Measurements from ENCODE around the gene TMEM200C.
"Not testable (repeated sequence)": the region's sequence is repeated elsewhere in the genome, so short reads cannot be mapped to it uniquely, and the experiment has no call there.

The TMEM200C gene

DNA sequence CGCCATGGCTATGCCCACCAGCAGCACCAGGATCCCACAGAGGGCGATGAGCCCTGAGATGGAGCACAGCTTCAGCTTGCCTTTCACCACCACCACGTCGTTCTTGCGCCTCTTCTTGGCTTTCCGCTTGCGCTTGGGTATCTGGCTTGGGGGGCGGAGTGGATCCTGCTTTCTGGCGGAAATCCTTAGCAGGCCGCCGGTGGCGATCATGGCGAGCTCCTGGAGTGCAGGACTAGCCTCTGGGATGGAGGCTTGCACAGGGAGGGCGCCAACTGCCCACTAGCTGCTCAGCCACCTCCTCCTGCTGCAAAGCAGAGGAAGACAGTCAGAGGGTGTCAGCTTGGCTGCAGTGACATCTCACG, 3.5 kb downstream of the TMEM200C start:
- no peak for DNase-seq

DNA sequence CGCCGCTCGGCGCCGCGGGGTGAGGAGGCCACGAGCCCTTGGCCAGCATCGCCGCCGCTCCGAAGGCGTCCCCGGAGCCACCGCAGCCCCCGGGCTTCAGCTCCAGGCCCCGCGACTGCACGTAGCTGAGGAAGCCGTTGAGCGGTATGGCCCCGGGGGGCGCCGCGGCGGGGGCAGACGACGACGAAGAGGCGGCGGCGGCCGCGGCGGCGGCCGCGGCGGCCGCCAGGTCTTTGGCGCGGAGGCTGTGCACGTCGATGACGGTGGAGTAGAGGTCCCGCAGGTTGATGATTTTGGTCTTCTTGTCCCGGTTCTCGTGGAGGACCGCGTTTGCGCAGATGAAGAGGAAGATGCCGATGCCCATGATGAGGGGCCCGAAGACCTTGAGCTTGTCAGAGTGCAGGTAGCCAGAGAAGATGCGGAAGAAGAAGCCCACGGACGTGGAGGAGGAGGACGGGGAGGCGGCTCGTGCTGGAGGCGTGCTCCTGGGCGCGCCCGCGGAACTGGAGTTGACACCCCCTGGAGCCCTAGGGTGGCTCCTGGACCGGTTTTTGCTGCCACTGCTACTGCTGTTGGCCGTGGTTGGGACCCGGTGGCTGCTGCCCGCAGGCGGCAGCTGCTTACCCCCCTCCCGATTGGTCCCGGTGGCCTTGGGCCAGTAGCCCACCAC, 4.0 kb downstream of the TMEM200C start:
- DNase-seq = no peak

DNA sequence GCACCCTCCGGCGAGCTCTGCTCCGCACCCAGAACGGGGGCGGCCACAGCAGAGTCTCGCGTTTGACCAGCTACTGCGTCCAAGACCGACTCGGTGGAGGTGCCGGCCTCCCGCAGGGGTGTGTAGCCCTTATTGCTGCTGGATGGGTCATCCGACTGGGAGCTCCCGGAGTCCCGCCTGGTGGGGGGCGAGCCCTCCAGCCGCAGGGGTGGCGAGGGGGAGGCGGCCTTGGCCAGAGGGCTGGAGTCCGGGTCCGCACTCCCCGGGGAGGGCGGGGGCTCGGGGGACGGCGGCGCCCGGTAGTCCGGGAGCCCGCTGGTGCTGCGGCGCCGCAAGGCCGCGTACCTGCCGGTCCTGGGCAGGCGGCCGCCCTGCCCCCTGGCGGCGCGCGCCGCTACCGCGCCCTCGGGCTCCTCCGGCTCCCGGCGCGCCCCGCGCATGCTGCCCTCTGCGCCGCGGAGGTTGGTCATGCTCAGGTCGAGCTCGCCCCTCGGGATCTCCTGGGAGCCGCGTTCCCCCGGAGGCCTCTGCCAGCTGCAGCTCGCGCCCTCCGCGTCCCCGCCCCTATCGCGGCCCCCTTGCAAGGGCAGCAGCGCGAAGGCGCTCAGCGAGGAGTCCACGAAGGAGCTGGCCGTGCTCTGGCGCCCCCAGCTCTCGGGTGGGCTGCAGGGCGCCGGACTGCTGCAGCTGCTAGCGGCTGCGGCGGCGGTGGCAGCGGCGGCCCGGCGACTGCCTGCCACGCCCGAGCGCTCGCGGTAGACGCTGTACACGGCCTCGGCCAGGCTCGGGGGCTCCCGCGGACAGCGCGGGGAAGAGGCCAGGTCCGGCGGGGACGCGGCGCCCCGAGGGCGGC, 4.8 kb downstream of the TMEM200C start:
- DNase-seq = peak; percentile 10

DNA sequence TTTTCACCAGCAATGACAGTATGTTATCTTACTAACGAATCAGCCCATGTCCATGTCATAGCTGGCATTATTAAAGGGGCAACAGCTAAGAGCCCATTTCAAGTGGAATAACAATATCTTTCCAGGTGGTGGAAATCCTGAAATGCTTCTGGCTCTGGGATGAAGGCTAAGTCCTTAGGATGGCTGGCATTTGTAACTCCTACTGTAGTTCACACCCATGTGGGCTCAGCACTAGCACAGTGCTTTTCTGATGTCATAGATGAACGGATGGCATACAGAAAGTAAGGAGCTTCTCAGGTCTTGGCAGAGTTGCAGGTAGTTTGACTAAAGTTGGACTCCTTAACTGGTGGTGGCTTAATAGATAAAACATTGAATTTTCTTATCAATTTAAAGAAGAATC, 10.0 kb downstream of the TMEM200C start:
- DNase-seq = no peak

DNA sequence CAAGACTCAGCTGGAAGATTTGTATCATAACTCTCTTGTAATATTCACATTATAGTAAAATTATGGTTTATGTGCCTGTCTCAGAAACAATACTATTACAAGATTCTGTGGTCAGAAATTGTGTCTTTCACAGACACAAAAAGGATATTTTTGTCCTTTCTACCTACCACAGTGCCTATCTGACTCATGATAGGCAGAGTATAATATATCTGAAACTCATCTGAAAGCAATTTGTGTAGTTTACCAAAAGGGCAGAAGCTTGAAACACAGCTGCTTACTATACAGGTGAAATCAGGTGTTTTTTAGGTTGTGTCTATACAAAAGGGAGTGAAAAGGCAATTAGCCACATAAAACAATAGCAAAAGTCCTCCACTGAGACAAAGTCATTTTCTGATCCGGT, 10.9 kb downstream of the TMEM200C start:
- DNase-seq = no peak

DNA sequence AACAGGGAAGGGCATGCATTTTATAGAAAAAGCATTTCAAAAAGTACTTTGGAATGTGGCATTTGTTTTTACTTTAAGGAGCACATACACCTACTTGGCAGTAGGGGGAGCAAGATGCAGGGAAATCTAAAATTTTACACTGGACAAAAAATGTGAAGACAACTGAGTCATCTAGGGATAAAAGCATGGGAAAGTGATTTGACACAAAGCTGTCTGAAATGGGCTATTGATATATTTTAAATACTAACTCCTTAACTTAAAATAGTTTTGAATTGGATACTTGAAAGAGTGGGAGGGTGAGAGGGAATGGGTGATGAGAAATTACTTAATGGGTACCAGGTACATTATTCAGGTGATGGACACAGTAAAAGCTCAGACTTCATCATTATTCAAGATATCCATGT, 15.8 kb downstream of the TMEM200C start:
- no peak for DNase-seq

DNA sequence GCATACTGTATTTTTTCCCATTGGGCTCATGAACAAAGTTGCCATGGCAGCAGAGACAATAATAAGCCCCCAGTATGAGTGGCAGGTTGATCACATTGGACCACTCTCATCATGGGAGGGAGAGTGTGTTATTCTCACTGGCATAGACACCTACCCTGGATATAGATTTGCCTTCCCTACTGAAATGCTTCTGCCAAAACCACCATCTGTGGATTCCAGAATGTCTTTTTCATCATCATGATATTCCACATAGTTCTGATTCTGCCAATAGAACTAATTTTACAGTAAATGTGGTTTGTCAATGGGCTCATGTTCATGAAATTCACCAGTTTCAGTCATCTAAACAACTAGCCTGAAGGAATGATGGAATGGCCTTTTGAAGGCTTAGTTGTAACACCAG, 18.4 kb downstream of the TMEM200C start:
- DNase-seq = no peak

DNA sequence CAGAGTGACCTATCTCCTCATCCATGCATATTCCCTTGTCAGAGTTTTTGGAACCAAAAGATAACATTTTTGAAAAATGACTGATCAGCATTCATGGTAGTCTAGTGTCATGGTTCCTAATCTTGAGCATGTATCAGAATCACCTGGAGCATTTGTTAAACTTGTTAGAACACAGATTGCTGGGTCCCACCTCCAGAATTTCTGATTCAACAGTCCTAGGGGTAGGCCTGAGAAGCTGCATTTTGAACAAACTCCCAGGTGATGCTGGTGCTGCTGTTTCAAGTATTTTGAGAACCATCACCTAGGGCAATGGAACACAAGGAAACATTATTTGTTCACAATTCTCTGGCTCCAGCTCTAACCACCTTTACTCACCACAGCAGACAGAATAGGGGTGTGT, 21.0 kb downstream of the TMEM200C start:
- no peak for DNase-seq

DNA sequence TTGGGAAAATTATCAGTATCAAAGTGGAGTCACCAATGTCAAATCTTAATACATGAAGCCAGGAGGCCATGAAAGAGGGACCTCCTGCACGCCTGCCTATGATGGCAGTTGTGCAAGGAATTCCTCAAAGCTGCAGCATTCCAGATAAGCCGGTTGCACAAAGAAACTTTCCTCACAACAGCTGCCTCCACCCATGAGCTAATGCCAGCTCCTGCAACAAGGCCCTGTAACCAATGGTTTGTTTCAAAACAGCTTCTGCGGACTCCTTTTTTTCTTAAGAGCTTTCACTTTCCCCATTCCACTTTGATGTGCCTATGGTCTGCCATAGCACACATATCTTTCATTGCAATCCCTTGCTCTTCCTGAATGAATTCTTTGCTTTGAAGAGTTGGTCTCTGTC, 22.4 kb downstream of the TMEM200C start:
- no peak for DNase-seq

DNA sequence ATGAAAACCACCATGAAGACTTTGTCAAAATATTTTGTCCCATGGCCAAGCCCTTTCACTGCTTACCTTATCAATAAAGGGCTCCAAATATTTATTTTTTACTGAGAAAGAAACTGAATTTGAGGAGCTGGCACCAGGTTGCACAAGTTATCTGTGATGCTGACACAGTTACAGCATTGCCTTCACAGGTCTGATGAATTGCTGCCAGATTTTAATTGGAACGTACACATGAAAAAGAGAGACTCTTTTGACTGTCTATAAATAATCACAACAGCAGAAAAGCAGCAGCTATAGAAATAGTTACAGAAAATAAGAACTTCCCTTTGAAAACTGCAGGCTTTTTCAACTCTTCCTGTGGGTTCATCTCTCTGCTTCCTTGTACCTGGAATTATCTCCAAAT, 23.9 kb downstream of the TMEM200C start:
- no peak for DNase-seq

DNA sequence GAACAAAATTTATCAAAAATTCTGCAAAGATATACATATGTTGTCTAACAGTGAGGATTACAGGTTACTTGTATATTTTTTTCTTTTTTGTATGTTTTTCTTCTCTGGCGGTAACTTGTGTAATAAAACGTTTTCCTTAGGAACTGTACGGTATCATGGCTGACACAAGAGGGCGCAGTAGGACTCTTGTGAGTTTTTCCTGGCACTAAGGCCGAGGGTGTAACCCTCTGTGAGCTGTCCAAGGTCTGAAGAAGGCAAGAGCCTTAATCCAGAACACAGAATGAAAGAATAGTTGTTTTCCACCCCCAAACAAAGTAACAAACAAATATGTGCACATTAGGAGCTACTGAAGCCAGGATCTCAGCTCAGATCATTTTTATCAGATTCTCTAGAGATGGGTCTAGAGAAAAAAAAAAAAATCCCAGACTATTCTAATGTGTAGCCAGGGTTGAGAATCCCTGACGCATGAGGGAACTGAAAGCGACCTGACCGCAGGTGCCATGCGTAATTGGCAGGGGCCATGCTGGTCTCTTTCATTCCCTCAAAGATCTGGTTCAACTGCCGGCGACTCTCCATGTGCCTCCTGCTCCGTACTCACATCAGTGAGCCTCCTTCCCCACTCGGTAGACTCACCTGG, 27.0 kb downstream of the TMEM200C start:
- DNase-seq = peak; percentile 3

DNA sequence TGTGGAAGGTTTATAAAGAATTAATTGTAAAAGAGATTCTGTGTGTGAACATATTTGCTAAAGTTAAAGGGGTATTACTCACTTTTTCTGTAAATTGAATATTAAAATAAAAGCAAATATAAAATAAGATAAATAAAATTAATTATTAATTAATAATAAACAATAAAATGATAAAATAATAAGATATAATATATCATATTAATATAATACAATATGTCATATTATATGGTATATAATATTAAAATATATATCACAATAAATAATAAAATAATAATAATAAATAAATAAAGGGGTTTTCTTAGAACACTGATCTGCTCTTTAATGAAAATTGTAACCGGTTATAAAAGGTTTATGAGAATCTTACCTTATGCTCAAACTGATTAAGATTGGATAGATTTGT, 29.8 kb downstream of the TMEM200C start:
- no peak for DNase-seq

DNA sequence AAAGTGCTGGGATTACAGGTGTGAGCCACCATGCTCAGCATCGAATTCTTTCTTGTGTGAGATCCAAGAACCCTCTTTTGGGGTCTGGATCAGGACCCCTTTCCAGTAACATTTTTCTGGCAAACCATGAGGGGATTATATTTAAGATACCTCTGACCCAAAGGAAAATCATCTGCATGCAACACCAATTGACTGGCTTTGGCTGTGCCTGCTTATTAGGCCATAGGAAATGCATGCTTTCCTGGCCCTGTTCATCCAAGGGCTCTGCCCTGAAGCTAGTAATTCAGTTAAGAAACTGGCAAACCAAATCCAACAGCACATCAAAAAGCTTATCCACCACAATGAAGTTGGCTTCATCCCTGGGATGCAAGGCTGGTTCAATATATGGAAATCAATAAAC, 33.2 kb downstream of the TMEM200C start:
- DNase-seq = not testable (repeated sequence)

DNA sequence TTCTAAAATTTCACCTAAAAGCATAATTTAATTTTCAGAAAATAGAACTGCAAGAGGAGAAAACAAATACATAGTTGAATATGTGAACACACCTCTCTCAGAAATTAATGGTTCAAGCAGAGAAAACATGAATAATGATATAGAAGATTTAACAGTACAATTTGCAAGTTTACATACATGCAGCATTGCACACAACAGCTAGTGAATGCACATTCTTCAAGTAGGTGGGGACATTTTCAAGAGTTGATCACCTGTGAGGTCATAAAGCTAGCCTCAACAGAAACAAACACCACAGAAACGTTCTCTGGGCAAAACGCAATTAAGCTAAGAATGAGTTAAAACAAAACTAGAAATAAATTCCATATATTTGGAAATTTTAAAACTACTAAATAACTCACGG, 38.1 kb downstream of the TMEM200C start:
- DNase-seq = no peak

DNA sequence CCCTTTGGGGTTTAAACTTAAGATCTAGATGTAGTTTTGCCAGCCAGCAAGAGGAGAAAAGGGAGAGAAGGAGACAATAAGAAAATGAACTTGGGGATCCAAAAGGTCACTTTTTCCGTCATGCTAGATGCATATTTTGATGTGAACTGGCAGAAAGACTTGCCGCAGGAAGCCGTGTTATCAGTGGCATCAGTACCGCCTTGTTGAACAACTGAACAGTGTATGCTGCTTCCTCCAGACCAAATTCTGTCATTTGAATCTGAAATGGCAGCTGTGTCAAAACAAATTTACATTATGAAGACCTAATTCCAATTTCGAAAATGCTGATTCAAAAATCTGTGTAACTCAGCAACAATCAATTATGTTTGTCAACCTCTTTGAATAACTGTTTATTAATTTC, 42.1 kb downstream of the TMEM200C start:
- DNase-seq = no peak

DNA sequence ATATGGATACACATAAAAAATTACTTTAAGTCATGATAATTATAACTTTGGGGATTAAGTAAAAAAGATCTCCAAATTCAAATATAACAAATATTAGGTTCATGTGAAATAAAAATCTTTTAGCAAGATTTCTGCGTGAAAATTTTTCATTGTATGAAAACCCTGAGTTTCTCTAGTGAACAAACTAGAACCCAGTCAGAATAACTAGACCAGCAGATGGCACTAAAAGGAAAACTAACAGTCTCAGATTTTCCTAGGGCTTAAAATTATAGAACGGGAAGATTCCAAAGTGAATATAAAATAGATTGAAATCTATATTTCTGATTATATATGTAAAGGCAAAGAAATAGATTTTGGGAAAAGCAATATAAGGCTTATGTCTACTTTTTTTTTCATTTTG, 43.3 kb downstream of the TMEM200C start:
- DNase-seq = no peak

DNA sequence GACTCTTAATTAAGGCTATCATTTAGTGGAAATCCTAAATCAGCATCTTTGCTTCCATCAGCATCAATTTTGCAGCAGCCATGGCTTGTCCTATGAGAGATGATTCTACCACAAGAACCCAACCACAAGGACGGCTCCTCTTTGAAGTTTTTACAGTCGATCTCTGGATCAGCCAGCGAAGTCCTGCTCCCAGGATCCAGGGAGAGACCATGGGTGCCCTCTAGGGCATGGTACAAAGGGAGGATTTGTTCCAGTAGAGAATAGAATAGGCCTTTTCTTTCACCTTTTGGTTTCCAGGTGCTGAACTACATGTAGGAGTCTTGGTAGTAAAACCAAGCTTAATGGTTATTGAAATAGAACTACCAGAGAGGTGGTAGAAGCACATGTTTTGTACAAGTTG, 52.7 kb downstream of the TMEM200C start:
- no peak for DNase-seq

DNA sequence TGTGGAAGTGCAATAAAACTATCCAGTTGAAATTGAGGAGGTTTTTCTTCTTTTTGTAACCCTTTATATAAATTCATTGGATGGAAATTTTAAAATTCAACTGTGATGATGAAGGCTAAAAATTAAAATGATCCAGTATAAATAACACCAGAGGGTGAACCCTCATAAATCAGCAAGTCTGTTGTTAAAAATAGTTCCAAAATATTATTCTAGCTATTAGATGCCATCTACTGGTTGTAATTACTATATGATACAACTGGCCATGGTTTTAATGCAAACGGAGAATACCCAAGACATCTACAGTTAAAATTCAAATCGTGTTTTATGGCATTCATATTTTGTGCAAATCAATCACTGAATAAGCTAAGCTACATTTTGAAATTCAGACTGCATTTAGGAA, 53.8 kb downstream of the TMEM200C start:
- DNase-seq = no peak

DNA sequence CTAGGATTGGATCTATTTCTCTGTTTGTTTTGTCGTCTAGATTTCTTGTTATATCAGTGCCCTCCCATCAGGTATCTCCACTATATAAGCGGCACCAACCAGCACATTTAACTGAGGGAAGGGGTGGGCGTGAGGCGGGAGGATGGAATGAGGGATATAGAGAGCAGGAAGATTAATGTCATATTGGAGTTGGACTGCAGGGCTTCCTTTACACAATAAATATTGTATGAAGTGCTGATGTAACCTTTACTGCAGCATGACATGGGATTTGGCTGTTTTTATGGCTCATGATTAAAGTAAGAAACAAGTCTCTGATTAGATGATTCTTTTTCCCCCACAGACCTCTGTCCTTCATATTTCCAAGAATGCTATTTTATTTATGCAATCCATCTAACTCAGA, 54.8 kb downstream of the TMEM200C start:
- no peak for DNase-seq

DNA sequence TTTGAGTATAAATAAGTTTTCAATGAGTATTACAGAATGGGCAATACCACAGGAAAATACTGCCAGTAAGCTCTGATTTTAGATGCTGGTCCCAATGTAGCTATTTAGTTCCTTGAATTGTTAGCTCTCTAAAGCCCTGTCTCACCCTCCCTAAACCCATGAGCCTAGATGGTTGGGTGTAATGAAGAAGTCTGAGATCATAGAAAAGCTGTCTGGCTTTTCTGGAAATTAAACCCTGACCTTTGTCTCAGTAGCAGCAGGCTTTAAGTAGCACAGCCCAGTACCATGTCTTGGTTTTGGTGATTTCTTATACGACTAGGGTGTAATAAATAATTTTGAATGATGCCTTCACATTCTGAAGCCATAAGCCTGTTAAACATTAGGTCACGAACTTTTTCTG, 55.3 kb downstream of the TMEM200C start:
- no peak for DNase-seq

DNA sequence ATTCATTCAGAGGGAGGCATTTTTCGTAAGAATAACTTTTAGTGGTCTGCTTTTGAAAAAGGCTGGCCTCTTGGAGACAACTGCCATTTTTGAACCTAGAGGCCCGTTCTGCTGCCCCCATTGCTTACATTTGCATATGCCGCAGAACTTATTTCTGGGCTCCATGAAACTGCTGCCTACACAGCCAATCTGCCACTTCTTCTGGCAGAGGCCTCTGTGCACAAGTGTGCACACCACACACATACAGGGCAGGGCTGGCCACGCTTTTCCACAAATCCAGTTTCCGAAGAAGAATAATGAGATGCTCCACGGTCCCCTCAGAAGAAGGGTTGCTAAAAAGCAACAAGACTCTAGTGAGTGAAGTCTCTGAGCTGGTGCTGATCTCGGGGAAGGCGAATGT, 56.2 kb downstream of the TMEM200C start:
- DNase-seq = no peak
